Embryonic facial prominence (tissue), 1 donor: ENCODE results near the gene C2orf66.

ENCODE experiments used
- DNase-seq: peaks from one replicate; pipeline ENCODE4 v3.0.0-alpha.2; 2016; ENCODE audit errors: extremely low spot score

Gene C2orf66

GRCh38 chr2:196809260-196809659, at the start of gene C2orf66:
TSS of gene C2orf66 (minus strand) at chr2:196809355. CDS start at chr2:196809336, 19 bp downstream.
- no peak for DNase-seq

DNA sequence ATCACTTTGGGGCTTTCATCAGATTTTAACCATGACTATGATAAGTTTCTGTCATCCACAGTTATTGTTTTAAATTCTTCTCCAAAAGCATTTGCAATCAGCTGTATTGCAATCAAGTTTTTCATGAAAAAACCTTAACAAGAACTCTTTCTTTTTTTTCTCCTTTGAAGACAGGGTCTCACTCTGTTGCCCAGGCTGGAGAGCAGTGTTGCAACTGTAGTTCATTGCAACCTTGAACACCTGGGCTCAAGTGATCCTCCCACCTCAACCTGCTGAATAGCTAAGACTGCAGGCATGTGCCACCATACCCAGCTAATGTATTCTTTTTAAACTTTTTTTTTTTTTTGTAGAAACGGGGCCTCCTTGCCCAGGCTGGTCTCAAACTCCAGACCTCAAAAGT, 45.5 kb upstream of the C2orf66 start:
- no peak for DNase-seq

DNA sequence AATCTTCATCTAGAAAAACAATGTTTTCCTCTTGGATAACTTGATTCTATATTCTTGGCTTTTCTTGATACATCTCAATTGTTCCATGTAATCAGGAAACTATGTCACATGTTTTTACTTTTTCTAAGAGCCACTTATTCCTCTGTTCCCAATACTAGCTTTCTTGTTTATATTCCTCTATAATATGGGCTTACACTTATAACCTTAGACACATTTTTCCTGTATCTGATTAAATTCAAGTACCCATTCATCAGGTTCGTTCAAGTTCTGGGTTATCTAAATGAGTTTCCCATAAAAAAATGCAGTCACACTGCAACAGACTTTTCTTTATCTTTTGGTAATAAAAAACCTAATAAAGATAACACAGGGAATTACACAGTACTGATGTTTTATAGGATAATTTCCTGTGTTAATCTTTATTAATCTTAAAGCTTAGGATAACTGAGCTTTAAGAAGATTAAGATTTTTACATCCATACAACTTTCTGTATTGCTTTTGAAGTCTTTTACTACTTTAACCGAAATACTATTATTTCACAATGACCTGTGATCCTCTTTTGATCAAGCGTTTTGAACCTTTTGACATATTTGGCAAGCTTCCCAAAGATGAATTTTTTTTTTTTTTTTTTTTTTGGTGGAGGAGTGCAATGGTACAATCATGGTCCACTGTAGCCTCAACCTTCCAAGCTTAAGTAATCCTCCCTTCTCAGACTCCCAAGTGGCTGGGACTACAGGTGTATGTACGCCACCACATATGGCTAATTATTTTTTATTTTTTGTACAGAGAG, 44.3 kb upstream of the C2orf66 start:
- no peak for DNase-seq

- DNase-seq, result no peak
Observed at GRCh38 chr2:196851088-196851487, 41.9 kb upstream of the C2orf66 start.

GRCh38 chr2:196849895-196850294, 40.7 kb upstream of the C2orf66 start:
- DNase-seq, result no peak

DNA sequence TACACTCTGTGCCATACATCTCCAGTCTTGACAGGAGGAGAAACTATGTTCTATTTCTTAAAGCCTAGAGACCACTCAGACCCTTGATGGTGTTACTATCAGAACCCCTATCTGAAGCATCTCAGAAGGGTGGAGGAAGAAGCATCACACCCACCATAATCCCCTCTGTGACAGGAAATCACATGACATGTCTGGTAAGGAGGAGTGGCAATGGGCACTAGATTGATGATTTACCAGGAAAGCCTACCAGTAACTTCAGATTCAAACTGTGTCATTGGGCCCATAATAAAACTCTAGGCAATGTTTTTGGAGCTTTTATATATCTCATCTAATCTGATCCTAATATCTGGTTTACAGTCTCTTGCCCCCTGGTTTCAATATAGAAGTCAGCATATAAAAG, 37.1 kb upstream of the C2orf66 start:
- no peak for DNase-seq

DNA sequence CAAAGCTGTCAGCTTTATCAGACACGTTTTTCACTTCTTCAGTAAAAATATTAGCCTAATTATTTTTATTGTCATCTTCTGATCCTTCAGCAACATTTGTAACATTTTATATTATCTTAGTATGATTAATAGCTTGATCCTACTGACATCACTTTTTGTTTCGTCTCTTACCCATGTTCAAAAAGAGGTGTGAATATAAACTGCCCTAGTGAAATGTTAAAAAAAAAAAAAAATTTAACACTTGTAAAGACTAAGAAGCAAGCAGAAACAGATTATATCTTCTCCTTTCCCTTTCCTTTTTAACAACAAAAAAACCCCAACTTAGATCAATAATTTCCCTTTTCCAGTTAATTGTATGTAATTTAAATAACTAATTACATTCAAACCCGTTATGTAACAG, 36.2 kb upstream of the C2orf66 start:
- DNase-seq, result no peak

GRCh38 chr2:196840171-196840570, 31.0 kb upstream of the C2orf66 start:
- no peak for DNase-seq

DNA sequence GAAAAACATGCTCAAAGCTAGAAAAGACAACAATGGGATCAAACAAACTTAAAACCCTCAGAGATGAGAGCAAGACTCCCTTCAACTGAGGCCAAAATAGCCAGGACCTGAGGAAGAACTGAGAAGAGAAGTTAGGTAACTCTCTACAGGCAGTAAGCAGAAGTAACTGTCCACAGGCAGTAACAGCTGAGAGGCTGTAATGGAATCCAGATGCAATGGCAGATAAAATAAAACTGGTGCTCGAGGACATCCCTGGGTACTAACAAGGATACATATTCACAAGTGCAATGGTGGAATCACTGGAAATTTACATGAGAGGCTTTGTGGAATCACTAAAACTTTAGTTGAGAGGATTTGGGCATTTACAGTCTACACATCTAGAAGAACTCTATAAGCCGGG, 30.4 kb upstream of the C2orf66 start:
- no peak for DNase-seq

DNA sequence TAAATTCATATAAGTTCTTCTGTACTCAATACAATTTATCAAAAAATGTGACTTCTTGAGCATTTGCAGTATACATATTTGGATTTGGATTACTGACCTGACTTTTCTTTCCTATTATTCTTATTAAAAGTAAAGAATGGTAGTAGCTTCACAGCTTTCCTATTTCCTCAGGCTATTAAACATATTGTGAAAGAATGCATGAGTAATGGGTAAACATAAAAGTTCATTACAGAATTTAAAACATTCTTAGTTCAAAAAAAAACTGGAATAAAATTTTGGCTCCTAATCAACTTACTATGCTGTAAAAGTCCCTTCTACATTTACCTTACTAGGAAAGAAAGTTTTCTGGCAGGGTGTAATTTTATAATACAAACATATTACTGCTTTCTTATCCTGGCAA, 27.3 kb upstream of the C2orf66 start:
- no peak for DNase-seq

GRCh38 chr2:196830701-196831100, 21.5 kb upstream of the C2orf66 start:
- DNase-seq, result no peak

DNA sequence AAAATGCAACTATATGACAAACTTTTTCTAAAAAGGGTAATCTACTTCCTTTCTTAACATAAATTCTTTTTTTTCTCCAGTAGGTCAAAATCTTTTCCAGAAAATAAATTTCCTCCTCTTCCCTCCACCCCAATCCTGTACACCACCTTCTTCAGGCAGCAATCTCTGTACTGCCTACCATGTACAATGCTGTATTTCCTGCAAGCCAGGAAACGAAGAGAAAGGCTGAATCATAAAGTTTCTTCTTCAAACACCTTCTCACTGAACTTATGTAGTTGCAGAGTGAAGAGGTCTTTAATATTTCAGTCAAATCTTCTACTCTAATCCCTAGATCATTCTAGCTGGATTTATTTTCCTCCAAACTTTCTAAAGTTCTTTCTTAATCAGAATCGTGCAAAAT, 18.2 kb upstream of the C2orf66 start:
- DNase-seq, result no peak

GRCh38 chr2:196823750-196824522, 14.8 kb upstream of the C2orf66 start:
- DNase-seq, result no peak

GRCh38 chr2:196821195-196821594, 12.0 kb upstream of the C2orf66 start:
- no peak for DNase-seq

DNA sequence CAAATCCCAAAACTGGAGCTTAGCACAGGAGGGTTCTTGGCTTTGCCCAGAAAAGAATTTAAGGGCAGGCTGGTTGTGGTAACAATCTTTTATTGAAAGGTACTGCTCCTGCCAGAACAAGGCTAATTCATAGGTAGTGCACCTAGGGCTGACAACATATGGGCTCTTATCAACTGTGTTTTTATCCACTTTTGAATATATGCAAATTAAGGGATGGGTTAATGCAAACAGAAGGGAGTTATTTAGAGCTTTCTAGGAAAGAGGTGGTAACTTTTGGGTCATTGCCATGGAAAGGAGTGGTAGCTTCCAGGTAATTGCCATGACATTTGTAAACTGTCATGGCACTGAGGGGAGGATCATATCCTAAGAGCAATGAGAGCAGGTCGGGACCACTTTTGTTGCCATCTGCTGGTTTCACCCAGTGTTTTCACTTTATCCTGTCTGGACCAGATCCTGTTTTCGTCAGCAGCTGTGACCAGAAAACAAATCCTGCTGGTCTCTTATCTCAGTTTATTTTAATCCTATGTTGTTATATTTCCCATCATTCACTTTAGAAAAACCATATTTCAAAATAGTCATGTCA, 981 bp downstream of the C2orf66 start:
- no peak for DNase-seq

DNA sequence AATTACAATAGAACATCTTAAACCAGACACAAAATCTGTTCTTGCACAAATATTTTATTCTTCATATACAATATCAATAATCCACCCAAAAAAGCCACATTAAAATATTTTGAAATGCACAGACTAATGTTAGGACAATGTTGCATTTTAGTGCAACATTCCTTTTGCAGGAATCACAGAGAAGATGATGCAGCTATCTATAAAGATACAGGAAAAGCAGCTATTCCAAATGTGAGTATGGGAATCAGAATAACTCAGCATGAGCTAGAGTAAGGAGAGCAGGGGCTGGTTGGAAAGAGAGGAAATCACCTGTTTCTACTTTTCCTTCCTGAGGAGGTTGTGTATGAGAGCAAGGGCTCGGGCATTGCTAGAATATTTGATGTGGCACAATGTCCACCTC, 4.8 kb downstream of the C2orf66 start:
- DNase-seq, result no peak

- no peak for DNase-seq
Observed at GRCh38 chr2:196802401-196802800, 6.8 kb downstream of the C2orf66 start.

GRCh38 chr2:196801674-196802261, 7.4 kb downstream of the C2orf66 start:
- DNase-seq, result peak; percentile 34

- DNase-seq, result no peak
Observed at GRCh38 chr2:196798980-196799379, 10.2 kb downstream of the C2orf66 start.

GRCh38 chr2:196792865-196793264, 16.3 kb downstream of the C2orf66 start:
- DNase-seq, result no peak

DNA sequence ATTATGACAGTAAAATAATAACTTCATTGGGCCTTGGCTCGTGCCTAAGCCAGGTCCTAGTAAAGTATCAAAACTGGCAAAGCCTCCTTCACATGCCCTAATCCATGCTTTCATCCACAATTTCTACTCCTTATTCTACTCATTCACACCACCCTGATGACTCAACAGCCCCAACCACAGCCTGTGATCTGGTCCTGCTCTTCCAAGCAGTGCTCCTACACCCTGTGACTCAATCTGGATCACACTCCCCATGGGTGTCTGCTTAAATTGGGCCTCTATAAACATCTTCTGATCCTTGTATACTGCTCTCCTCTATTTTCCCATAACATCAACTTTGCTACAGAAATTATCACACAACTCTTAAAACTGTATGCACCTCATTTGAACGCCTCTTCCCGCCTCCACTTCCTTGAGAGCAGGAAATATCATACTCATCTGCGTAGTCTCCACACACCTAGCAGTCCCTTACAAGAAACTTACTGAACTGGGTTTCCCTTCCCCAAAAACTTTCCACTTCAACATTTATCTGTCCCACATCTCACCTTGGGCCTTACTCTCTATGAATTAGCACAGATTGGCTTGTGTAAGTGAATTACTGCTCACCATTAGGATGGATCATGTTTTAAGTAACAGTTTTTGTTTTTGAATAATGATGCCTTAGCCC, 25.6 kb downstream of the C2orf66 start:
- no peak for DNase-seq

- DNase-seq, result no peak
Observed at GRCh38 chr2:196767101-196767500, 42.1 kb downstream of the C2orf66 start.
